Neuron (in vitro differentiated cells): ENCODE data around the gene SNX32.

Source experiments
- H2AFZ ChIP-seq: one replicate; pipeline ENCODE4 v1.6.1; 2013; ENCODE audit warnings: low read depth, mild to moderate bottlenecking, inconsistent platforms, low read length, moderate library complexity
- H3K27me3 ChIP-seq: one replicate; pipeline ENCODE4 v1.6.1; 2013; ENCODE audit warnings: low read length; ENCODE audit not compliant: insufficient read depth
- H3K36me3 ChIP-seq: one replicate; pipeline ENCODE4 v1.6.1; 2013; ENCODE audit warnings: low read length; ENCODE audit not compliant: insufficient read depth
- H3K4me1 ChIP-seq: one replicate; pipeline ENCODE4 v1.6.1; 2013; ENCODE audit warnings: low read length; ENCODE audit not compliant: insufficient read depth
- H3K4me3 ChIP-seq: 2 replicates; pipeline ENCODE4 v1.5.1; 2013; ENCODE audit warnings: mild to moderate bottlenecking, low read length, moderate library complexity
- H3K9me3 ChIP-seq: one replicate; pipeline ENCODE4 v1.6.1; 2013; ENCODE audit warnings: low read length

Gene SNX32

DNA sequence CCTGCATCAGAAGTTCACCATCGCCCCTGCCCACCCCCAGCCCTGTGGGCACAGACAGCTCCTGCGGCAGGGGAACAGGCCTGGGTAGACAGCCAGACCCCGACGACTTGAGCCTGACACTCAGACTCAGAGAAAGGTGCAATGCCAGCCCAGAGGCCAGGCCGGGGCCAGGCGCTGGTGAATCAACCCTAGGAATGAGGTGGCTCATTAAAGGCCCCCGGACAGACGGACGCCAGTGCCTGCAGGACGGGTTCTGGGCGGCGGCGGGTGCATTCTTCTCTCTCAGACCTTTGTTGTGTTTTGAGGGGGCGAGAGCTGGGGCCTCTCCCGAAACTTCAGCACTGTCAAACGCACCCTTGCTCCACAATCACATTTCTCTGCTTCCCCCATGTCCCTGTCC lies 41.3 kb upstream of the SNX32 start:
- peaks cover 97% of the 10 kb centered on the region for H3K27me3 ChIP-seq

DNA sequence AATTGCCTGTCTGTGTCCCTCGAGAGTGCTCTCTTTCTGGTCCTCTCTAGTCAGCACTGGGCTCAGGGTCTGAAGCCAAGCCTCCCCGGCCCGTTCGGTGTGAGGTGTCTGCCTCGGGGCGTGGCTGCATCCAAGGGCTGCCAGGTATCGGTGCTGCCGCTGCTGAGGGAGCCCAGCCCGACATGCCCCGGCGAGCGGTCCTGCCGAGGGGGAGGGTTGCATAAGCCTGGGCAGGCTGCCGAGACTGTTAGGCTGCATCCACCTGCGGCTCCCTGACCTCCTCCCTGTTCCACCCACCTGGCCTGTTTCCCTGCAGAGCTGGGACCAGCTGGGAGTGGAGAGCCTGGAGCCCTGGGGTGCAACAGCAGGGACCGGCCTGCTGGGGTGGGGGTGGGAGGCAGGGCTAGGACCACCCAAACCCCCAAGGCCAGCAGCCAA lies 40.6 kb upstream of the SNX32 start:
- Histone ChIP-seq H3K36me3 (no peaks in the 10 kb centered on the region), H3K9me3 (no peaks in the 10 kb centered on the region), H3K4me3 (no peak overlapping the region), H3K27me3 (peaks cover 97% of the 10 kb centered on the region), H2AFZ (no peak overlapping the region), H3K4me1 (peaks cover 6% of the 10 kb centered on the region)

More for the DNA sequence above, 41.3 kb upstream of the SNX32 start:
- Histone ChIP-seq H3K9me3 (no peaks in the 10 kb centered on the region), H3K4me3 (no peak overlapping the region), H3K4me1 (peaks cover 5% of the 10 kb centered on the region), H3K36me3 (no peaks in the 10 kb centered on the region), H2AFZ (no peak overlapping the region)

DNA sequence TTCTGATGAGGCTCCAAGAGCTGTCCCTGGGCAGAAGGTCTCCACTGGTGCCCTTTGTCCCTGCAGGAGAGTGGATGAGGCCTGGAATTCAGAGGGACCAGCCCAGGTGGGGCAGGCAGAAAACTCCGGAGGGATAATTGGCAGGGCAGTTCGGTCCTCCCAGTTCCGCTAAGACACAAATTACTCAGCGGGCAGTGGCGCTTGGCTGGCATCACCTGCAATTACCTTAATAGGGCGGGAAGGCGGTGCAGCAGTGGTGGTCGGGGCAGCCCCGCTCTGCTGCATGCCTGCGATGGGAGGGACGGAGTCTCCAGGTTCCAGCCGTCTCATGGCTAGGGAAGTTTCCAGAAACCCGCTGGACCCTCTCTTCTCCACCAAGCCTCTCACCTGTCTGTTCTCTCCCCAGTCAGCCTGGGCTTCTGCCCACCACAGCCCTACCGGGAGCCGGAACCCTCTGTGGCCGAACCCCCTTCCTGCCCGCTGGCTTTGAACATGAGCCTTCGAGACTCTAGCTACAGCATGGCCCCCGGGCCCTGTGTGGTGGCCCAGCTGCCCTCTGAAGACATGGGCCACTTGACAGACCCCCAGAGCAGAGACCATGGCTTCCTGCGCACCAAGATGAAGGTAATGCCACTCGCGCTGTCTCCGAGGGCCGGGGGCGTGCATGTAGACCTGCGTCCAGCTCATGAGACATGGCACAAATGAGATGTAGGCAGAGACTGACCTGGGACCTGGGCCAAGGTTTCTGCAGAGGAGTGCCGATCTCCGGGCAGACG lies 40.0 kb upstream of the SNX32 start:
- H3K27me3 ChIP-seq, result peaks cover 96% of the 10 kb centered on the region
- H3K9me3 ChIP-seq, result no peaks in the 10 kb centered on the region
- peaks cover 6% of the 10 kb centered on the region for H3K4me1 ChIP-seq
- no peaks in the 10 kb centered on the region for H3K36me3 ChIP-seq
- H3K4me3 ChIP-seq, result no peak overlapping the region
- no peak overlapping the region for H2AFZ ChIP-seq

DNA sequence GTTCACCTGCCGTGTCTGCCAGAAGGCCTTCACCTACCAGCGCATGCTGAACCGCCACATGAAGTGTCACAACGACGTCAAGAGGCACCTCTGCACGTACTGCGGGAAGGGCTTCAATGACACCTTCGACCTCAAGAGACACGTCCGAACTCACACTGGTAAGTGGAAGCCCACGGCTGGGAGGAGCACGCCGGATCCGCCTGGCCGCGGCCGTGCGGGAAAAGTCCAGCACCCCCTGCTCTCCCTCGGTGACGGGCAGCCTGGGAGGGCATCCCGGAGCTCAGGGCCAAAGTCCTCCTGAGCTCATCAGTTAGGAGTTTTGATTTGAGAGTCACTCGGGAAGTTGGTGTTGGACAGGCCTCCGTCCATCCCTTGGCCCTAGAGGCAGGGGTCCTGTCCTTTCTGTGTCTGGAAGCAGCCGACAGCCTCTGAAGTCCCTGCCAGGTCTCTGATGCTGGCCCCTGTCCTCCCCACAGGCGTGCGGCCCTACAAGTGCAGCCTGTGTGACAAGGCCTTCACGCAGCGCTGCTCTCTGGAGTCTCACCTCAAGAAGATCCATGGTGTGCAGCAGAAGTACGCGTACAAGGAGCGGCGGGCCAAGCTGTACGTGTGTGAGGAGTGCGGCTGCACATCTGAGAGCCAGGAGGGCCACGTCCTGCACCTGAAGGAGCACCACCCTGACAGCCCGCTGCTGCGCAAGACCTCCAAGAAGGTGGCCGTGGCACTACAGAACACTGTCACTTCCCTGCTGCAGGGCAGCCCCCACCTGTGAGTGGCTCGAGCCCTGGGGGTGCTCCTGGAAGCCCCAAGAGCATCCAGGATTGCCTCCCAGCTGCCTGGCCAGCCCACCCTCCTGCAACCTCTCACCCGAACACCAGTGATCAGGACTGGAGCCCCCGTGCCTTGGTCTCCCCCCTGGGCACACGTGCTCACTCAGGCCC lies 38.9 kb upstream of the SNX32 start:
- Histone ChIP-seq H3K4me1 (peaks cover 6% of the 10 kb centered on the region), H3K36me3 (no peaks in the 10 kb centered on the region), H3K27me3 (peaks cover 90% of the 10 kb centered on the region), H2AFZ (no peak overlapping the region), H3K4me3 (no peak overlapping the region), H3K9me3 (no peaks in the 10 kb centered on the region)

DNA sequence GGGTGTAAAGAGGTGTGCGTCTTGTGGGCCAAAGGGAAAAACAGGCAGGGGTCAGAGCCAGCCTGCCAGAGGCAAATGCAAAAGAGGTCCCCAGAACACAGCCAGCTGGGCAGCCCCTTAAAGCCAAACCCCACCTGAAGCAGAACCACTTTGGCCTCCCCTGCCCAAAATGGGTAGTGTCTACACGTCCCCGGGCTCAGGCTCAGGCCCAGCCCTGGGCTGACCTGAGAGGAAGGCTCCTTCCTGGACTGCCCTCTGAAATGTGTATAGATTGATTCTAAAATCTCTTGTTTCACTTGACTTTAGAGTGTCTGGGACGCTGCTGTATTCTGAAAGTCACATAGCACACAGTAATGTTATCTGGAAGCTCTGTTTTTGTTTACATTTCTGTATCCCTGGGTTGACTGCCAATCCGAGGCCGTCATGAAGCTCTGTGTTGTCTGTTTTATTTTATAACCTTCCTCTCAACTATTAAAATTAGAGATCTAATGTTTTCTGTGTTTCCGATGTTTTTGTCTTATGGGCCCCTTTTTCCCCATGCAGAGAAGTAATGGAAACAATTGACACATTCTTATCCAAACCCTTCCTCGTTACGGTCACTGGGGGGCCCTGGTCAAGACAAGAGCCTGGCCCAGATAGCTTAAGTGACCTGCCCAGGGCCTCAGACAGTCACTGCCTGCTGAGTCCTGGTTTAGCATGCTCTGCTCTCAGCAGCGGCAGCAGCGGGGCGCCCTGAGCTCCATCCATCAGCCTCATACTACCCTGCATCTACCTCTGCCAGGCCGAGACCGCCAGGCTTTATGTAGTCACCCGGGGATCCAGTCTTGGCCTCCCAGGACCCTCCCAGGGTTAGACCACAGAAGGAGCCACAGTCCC lies 36.8 kb upstream of the SNX32 start:
- H3K36me3 ChIP-seq, result no peaks in the 10 kb centered on the region
- no peaks in the 10 kb centered on the region for H3K9me3 ChIP-seq
- H3K4me1 ChIP-seq, result peaks cover 6% of the 10 kb centered on the region
- H2AFZ ChIP-seq, result no peak overlapping the region
- peaks cover 77% of the 10 kb centered on the region for H3K27me3 ChIP-seq
- H3K4me3 ChIP-seq, result no peak overlapping the region

DNA sequence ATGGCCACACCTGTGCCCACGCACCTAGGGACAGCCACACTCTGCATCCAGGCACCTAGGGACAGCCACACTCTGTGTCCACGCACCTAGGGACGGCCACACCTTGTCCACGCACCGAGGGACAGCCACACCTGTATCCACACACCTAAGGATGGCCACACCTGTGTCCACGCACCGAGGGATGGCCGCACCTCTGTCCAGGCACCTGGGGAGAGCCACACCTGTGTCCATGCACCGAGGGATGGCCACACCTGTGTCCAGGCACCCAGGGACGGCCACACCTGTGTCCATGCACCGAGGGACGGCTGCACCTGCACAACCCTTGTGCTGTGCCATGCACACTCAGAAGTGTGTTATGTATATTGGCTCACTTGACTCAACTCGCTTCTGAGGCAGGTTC lies 36.1 kb upstream of the SNX32 start:
- H2AFZ ChIP-seq, result no peak overlapping the region
- H3K4me3 ChIP-seq, result no peak overlapping the region
- no peaks in the 10 kb centered on the region for H3K9me3 ChIP-seq
- H3K36me3 ChIP-seq, result no peaks in the 10 kb centered on the region
- H3K27me3 ChIP-seq, result peaks cover 71% of the 10 kb centered on the region
- H3K4me1 ChIP-seq, result peaks cover 6% of the 10 kb centered on the region

DNA sequence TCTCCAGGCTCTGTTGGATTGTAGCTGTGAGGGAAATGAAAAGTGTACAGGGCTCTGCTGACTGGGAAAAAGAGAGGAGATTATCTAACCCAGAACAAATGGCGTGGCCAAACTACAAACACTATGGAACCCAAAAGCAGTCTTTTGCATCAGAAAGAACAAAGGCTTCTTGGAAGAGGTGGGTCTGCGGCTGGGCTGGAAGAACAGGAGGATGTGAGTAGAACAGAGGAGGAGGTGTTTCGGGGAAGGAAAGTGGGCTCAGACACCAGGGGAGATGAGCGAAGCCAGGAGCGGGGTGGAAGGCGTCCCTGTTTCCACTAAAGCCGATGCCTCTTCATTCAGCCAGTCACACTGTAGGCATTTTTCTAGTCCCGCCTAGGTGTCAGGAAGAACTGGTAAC lies 34.9 kb upstream of the SNX32 start:
- Histone ChIP-seq H3K4me3 (no peak overlapping the region), H3K27me3 (peaks cover 71% of the 10 kb centered on the region), H3K9me3 (no peaks in the 10 kb centered on the region), H3K4me1 (peaks cover 6% of the 10 kb centered on the region), H2AFZ (no peak overlapping the region), H3K36me3 (no peaks in the 10 kb centered on the region)

DNA sequence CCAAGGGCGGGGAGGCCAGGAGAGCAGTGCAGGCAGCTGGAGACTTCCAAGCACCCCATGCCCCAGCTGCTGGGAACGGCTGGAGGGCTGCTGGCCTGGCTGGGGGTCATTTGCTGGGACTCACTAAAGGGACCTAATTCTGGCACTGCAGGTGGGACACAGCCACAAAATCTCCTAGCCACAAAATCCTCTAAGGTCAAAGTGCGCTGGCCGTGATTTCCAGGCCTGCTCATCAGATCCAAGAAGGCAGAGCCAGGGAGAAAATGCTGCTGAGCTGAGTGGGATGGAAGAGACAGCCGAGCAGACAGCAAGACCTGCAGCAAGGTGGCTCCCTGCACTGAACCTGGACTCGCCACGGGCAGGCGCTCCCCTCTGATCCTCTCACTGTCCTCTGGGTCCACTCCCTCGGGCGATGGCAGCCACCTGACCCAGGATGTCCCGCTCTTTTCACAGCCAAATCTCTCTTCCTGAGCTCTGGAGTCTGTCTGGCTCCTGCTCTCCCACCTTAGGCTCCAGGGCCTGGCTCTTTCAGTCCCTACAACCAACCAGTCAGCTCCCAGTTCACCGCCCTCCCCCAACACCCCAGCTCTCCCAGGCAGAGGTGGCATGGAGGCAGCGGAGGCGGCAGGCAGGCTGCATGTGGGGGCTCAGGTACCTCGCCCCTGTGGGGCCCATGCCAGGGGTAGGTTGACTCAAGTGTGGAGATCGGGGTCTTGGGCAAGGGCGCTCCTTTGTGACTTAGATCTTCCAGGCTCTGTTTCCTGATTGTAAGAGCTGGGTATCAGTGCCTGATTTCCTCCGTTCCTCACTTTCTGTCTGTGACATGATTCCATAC lies 32.4 kb upstream of the SNX32 start:
- peaks cover 6% of the 10 kb centered on the region for H3K4me1 ChIP-seq
- no peak overlapping the region for H2AFZ ChIP-seq
- H3K36me3 ChIP-seq, result no peaks in the 10 kb centered on the region
- peaks cover 51% of the 10 kb centered on the region for H3K27me3 ChIP-seq
- no peaks in the 10 kb centered on the region for H3K9me3 ChIP-seq
- no peak overlapping the region for H3K4me3 ChIP-seq

DNA sequence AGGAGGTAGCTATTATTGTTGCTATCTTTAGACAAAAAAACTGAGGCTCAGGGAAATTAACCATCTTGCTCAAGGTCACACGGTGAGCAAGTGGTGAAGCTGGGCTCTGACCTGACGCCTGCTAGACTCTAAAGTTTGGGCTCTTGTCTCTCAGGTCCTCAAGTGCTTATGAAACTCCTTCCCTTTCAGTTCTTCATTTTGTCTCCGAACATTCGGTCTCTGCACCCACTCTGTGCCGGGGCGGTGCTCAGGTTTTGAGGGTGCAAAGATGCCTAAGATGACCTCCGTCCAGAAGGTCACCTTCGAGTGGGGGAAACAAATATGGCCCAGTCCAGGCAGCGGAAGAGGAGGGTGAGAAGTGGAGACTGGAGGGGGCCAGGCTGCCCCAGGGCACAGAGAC lies 30.9 kb upstream of the SNX32 start:
- no peaks in the 10 kb centered on the region for H3K36me3 ChIP-seq
- no peak overlapping the region for H3K4me3 ChIP-seq
- H3K9me3 ChIP-seq, result no peaks in the 10 kb centered on the region
- no peak overlapping the region for H2AFZ ChIP-seq
- H3K4me1 ChIP-seq, result no peaks in the 10 kb centered on the region
- peaks cover 37% of the 10 kb centered on the region for H3K27me3 ChIP-seq

DNA sequence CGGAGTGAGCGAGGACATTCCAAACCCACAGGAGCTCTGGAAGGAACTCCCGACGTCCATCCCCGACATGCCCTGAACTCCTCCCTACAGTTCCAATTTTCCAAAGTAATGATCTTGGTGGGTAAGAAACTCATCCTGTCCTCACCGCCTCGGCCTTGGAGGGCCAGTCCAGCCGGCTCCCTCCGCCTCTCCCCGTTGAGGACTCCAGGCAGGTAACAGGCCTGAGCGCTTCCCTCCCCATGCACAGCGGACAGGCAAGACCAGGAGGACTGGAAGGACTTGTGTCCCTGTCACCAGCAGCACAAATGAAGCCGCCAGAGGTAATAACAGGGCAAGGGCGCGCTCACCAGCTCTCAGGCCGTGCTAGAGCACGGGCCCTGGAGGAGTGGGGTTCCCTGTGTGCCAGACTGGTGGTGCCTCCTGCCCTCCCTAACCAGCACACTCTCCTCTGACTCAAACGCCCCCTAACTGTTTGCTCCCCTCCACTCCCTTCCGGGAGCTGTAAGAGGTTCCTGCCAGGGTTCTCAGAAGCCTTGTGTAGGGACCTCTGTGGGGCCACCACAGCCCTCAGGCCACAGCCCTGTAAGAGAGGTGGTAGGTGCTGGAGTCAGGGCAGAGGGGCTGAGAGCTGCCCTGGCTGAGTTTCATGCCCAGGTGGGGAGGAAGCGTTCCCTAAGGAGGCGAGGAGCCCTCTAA lies 29.8 kb upstream of the SNX32 start:
- no peak overlapping the region for H2AFZ ChIP-seq
- H3K27me3 ChIP-seq, result peaks cover 27% of the 10 kb centered on the region
- H3K9me3 ChIP-seq, result no peaks in the 10 kb centered on the region
- no peak overlapping the region for H3K4me3 ChIP-seq
- no peaks in the 10 kb centered on the region for H3K4me1 ChIP-seq
- no peaks in the 10 kb centered on the region for H3K36me3 ChIP-seq

DNA sequence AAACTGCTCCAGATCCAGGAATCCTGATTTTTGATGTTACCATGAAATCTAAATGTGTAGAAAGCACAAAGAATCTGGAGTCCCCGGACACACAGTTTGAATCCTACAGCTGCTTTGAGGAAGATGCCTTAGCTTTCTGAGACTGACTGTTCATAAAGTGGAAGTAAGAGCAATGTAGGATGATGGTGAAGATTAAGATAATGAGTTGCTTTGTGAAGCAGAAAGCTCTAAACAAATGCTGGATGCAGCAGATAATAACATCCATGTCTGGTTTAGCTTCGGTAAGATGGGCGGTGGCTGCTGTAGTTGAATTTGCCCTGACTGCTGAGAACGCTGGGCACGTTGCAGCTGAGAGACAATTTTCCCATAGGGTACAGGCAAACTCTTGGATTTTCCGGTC lies 26.8 kb upstream of the SNX32 start:
- Histone ChIP-seq H3K36me3 (no peaks in the 10 kb centered on the region), H2AFZ (no peak overlapping the region), H3K27me3 (peaks cover 17% of the 10 kb centered on the region), H3K4me1 (no peaks in the 10 kb centered on the region), H3K9me3 (no peaks in the 10 kb centered on the region), H3K4me3 (no peak overlapping the region)
